Measurements from ENCODE around the gene TMEM271. TPM values are rescaled to one million over a fixed set of nuclear protein-coding genes. Genes with fewer than 3 reads are reported as not detected.

Gene TMEM271
- total RNA-seq, 2 experiments from 2014 or later, result not detected

GRCh38 chr4:568962-569361 lies 7.1 kb downstream of the TMEM271 start:
- H3K27me3 ChIP-seq (ENCODE audit: control insufficient read depth in 1 of 2, insufficient read depth in 2 of 2, low read length in 2 of 2), result peaks cover 19 to 29% of the 10 kb centered on the region in 2 experiments
- CTCF ChIA-PET, result no interaction called here
- intact Hi-C loops (cut with DNase I, micrococcal nuclease), result no loop called here

GRCh38 chr4:568351-568652 lies 7.8 kb downstream of the TMEM271 start:
- H3K4me1 ChIP-seq (ENCODE audit: insufficient read depth, low read length), result no peaks in the 10 kb centered on the region
- H3K27me3 ChIP-seq (ENCODE audit: control insufficient read depth in 1 of 2, insufficient read depth in 2 of 2, low read length in 2 of 2), result peaks cover 15 to 22% of the 10 kb centered on the region in 2 experiments
- no peak overlapping the region for H3K27ac ChIP-seq (ENCODE audit: low read depth in 1 of 2, low read length in 2 of 2)
- Mint-ChIP-seq H3K36me3 (ENCODE audit: low read depth) (no peaks in the 10 kb centered on the region), H3K9me3 (peaks cover 13% of the 10 kb centered on the region), H3K27ac (no peak overlapping the region), H3K27me3 (peaks cover 55% of the 10 kb centered on the region), H3K4me1 (ENCODE audit: low read depth) (no peaks in the 10 kb centered on the region), H3K4me3 (no peak overlapping the region)
- ChIA-PET CTCF (no interaction called here), POLR2A (no interaction called here)
- peaks cover 0 to 33% of the 10 kb centered on the region in 2 experiments for H3K9me3 ChIP-seq (ENCODE audit: control insufficient read depth in 1 of 2, insufficient read depth in 1 of 2, low read length in 2 of 2)
- no peak for ATAC-seq (ENCODE audit: poor library complexity)
- no peaks in the 10 kb centered on the region for H3K36me3 ChIP-seq (ENCODE audit: insufficient read depth, low read length)
- no peak for DNase-seq
- intact Hi-C loops (cut with DNase I, micrococcal nuclease), result no loop called here
- H3K4me3 ChIP-seq (ENCODE audit: low read length), result no peak overlapping the region
- TF ChIP-seq CTCF (IDR thresholded peaks at IDR 0.05), result no peak

More at GRCh38 chr4:568962-569361, 7.1 kb downstream of the TMEM271 start:
- H3K4me1 Mint-ChIP-seq (ENCODE audit: low read depth), result no peaks in the 10 kb centered on the region
- Histone ChIP-seq H3K9me3 (ENCODE audit: control insufficient read depth in 1 of 2, insufficient read depth in 1 of 2, low read length in 2 of 2) (peaks cover 0 to 37% of the 10 kb centered on the region in 2 experiments), H3K27ac (ENCODE audit: low read depth in 1 of 2, low read length in 2 of 2) (no peak overlapping the region), H3K4me1 (ENCODE audit: insufficient read depth, low read length) (no peaks in the 10 kb centered on the region), H3K4me3 (ENCODE audit: low read length) (no peak overlapping the region), H3K36me3 (ENCODE audit: insufficient read depth, low read length) (no peaks in the 10 kb centered on the region)
- TF ChIP-seq CTCF (IDR thresholded peaks at IDR 0.05), result no peak
- no peak for ATAC-seq (ENCODE audit: poor library complexity)
- H3K36me3 Mint-ChIP-seq (ENCODE audit: low read depth), result no peaks in the 10 kb centered on the region
- POLR2A ChIA-PET, result no interaction called here
- DNase-seq, result no peak
- H3K27me3 Mint-ChIP-seq, result peaks cover 62% of the 10 kb centered on the region
- no peak overlapping the region for H3K27ac Mint-ChIP-seq
- no peak overlapping the region for H3K4me3 Mint-ChIP-seq
- peaks cover 10% of the 10 kb centered on the region for H3K9me3 Mint-ChIP-seq

- H3K27ac Mint-ChIP-seq, result no peak overlapping the region
- no peaks in the 10 kb centered on the region for H3K36me3 ChIP-seq (ENCODE audit: insufficient read depth, low read length)
- ChIA-PET CTCF (no interaction called here), POLR2A (no interaction called here)
- no peak for TF ChIP-seq CTCF (IDR thresholded peaks at IDR 0.05)
- no peaks in the 10 kb centered on the region for H3K4me1 Mint-ChIP-seq (ENCODE audit: low read depth)
- ATAC-seq (ENCODE audit: poor library complexity) (no peak), DNase-seq (no peak)
- H3K4me3 ChIP-seq (ENCODE audit: low read length), result no peak overlapping the region
- no peaks in the 10 kb centered on the region for H3K4me1 ChIP-seq (ENCODE audit: insufficient read depth, low read length)
- H3K4me3 Mint-ChIP-seq, result no peak overlapping the region
- peaks cover 49% of the 10 kb centered on the region for H3K27me3 Mint-ChIP-seq
- H3K27me3 ChIP-seq (ENCODE audit: control insufficient read depth in 1 of 2, insufficient read depth in 2 of 2, low read length in 2 of 2), result peaks cover 9 to 16% of the 10 kb centered on the region in 2 experiments
- no peak overlapping the region for H3K27ac ChIP-seq (ENCODE audit: low read depth in 1 of 2, low read length in 2 of 2)
- H3K9me3 ChIP-seq (ENCODE audit: control insufficient read depth in 1 of 2, insufficient read depth in 1 of 2, low read length in 2 of 2), result peaks cover 0 to 29% of the 10 kb centered on the region in 2 experiments
- peaks cover 16% of the 10 kb centered on the region for H3K9me3 Mint-ChIP-seq
- H3K36me3 Mint-ChIP-seq (ENCODE audit: low read depth), result no peaks in the 10 kb centered on the region
- intact Hi-C loops (cut with DNase I, micrococcal nuclease), result no loop called here
Observed at GRCh38 chr4:567457-568350, 8.4 kb downstream of the TMEM271 start.

Measured in CD4-positive, alpha-beta T cell (primary cell).